Measurements from ENCODE around the gene UBN2.
A peak's percentile ranks its signal among the peaks of the same experiment; 100 is the strongest.

GRCh38 chr7:139340037-139340807 lies 109.2 kb downstream of the UBN2 start:
- TF ChIP-seq, protein P1, sequence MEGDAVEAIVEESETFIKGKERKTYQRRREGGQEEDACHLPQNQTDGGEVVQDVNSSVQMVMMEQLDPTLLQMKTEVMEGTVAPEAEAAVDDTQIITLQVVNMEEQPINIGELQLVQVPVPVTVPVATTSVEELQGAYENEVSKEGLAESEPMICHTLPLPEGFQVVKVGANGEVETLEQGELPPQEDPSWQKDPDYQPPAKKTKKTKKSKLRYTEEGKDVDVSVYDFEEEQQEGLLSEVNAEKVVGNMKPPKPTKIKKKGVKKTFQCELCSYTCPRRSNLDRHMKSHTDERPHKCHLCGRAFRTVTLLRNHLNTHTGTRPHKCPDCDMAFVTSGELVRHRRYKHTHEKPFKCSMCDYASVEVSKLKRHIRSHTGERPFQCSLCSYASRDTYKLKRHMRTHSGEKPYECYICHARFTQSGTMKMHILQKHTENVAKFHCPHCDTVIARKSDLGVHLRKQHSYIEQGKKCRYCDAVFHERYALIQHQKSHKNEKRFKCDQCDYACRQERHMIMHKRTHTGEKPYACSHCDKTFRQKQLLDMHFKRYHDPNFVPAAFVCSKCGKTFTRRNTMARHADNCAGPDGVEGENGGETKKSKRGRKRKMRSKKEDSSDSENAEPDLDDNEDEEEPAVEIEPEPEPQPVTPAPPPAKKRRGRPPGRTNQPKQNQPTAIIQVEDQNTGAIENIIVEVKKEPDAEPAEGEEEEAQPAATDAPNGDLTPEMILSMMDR (IDR thresholded peaks at IDR 0.05) = peak; percentile 22 to 49 (median 44)
- peak; percentile 94 to 98 for TF ChIP-seq POLR2AphosphoS5 (IDR thresholded peaks at IDR 0.05; ENCODE audit: insufficient read depth in 1 of 2, low read depth in 1 of 2)

Measured in vagina (tissue), 2 donors.